ENCODE measurements around the gene MAP3K12.

MAP3K12 gene

GRCh38 chr12:53497461-53497860 is 1.8 kb downstream of the MAP3K12 start:
- no peak for TF ChIP-seq CTCF (conservative IDR thresholded peaks at IDR 0.05; ENCODE audit: low read depth, low read length)
- DNase-seq (ENCODE audit: low read depth): no peak
- H3K4me3 ChIP-seq (ENCODE audit: low read depth, low read length): no peak overlapping the region

GRCh38 chr12:53496752-53497032 is 2.6 kb downstream of the MAP3K12 start:
- no peak for DNase-seq (ENCODE audit: low read depth)
- peak overlapping the region; percentile 8 for H3K4me3 ChIP-seq (ENCODE audit: low read depth, low read length)
- TF ChIP-seq CTCF (conservative IDR thresholded peaks at IDR 0.05; ENCODE audit: low read depth, low read length): no peak

- H3K4me3 ChIP-seq (ENCODE audit: low read depth, low read length): peak overlapping the region; percentile 8
- TF ChIP-seq CTCF (conservative IDR thresholded peaks at IDR 0.05; ENCODE audit: low read depth, low read length): no peak
These were observed 3.1 kb downstream of the MAP3K12 start for GRCh38 chr12:53495903-53496751.

GRCh38 chr12:53493610-53494391 is 5.5 kb downstream of the MAP3K12 start:
- H3K4me3 ChIP-seq (ENCODE audit: low read depth, low read length): peak overlapping the region; percentile 65
- TF ChIP-seq CTCF (conservative IDR thresholded peaks at IDR 0.05; ENCODE audit: low read depth, low read length): no peak
- DNase-seq (ENCODE audit: low read depth): no peak

More at GRCh38 chr12:53495903-53496751, 3.1 kb downstream of the MAP3K12 start:
- DNase-seq (ENCODE audit: low read depth): peak; percentile 95

- no peak for TF ChIP-seq CTCF (conservative IDR thresholded peaks at IDR 0.05; ENCODE audit: low read depth, low read length)
These were observed 6.2 kb downstream of the MAP3K12 start for GRCh38 chr12:53492830-53493609.

GRCh38 chr12:53492188-53492587 is 7.1 kb downstream of the MAP3K12 start:
- H3K4me3 ChIP-seq (ENCODE audit: low read depth, low read length): peak overlapping the region; percentile 65
- no peak for TF ChIP-seq CTCF (conservative IDR thresholded peaks at IDR 0.05; ENCODE audit: low read depth, low read length)
- DNase-seq (ENCODE audit: low read depth): no peak

More at GRCh38 chr12:53492830-53493609, 6.2 kb downstream of the MAP3K12 start:
- peak overlapping the region; percentile 65 for H3K4me3 ChIP-seq (ENCODE audit: low read depth, low read length)
- peak; percentile 93 for DNase-seq (ENCODE audit: low read depth)
